HG02610 (cell line): ENCODE data around the gene MTHFD2L.
A peak's percentile ranks its signal among the peaks of the same experiment; 100 is the strongest.
"Not testable (repeated sequence)": the region's sequence is repeated elsewhere in the genome, so short reads cannot be mapped to it uniquely, and the experiment has no call there.

Source experiments
- ATAC-seq: cut with Tn5 transposase; IDR thresholded peaks from one replicate; pipeline ENCODE4 v1.9.1; 2021; ENCODE audit warnings: mild to moderate bottlenecking, moderate library complexity; ENCODE audit not compliant: unreplicated experiment

MTHFD2L gene

GRCh38 chr4:74132188-74132587, 25.7 kb upstream of the MTHFD2L start:
- not testable (repeated sequence) for ATAC-seq

DNA sequence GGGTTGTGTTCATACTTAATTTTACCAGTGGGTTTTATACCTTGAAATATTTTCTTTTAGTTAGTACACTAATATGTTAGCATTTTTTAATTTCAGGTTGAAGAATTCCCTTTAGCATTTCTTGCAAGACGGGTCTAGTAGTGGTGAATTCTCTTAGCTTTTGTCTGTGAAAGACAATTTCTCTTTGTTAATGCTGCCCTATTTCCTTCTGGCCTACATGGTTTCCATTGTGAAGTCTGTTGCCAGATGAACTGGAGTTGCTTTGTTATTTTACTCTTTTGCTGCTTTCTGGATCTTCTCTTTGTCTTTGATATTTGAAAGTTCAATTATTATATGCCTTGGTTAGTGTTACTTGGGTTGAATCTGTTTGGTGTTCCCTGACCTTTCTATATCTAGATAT, 25.0 kb upstream of the MTHFD2L start:
- ATAC-seq, result no peak

- ATAC-seq, result peak; percentile 90
Observed at GRCh38 chr4:74133786-74134499, 24.0 kb upstream of the MTHFD2L start.

DNA sequence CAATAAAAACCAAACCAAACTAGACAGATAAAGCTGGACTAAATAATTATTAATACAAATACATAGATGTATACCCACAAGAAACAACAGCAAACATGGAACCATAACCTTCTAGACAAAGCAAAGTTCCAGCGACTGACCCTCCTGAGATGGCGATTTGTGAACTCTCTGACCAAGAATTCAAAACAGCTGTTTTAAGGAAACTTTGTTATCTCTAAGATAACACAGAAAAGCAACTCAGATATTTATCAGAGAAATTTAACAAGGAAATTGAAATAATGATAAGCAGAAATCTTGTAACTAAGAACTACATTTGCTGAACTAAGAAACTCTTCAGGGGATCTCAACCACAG, 23.4 kb upstream of the MTHFD2L start:
- no peak for ATAC-seq

DNA sequence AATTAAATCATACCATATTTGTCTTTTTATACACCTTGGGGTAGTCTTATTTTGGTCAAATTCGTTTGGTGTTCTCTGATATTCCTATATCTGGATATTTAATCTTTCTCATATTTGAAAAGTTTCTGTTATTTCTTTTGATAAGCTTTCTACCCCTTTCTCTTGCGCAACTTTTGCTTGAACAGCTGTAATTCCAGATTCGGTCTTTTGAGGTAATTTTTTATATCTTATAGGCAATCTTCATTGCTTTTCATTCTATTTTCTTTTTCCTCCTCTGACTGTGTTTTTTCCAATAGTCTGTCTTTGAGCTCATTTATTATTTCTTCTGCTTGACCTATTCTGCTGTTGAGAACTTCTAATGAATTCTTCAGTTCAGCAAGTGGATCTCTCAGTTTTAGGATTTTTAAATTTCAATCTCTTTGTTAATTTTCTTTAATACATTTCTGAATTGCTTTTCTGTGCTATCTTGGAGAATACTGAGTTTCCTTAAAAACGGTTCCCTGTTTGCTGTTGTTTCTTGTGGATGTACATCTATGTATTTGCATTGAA, 11.3 kb upstream of the MTHFD2L start:
- ATAC-seq, result no peak

- no peak for ATAC-seq
Observed at GRCh38 chr4:74148205-74148604, 9.7 kb upstream of the MTHFD2L start.

DNA sequence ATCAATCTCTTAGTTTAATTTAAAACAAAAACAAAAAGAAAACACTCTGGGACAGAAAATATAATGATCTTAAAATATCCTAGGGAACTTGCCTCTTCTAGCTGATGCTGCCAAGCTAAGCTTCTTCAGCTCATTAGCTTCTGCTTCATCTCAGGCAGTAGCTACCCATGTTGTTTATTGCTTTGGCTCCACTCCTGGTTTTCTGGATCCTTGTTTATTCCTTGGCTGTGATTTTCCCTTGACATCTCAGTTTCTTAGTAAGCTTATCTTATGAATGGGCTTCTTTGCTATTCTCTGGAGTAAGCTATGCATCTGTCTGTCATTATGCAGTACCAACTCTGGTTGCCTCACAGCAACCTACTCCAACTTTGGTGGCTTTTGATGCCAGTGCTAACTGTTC, 5.1 kb upstream of the MTHFD2L start:
- no peak for ATAC-seq

- ATAC-seq, result no peak
Observed at GRCh38 chr4:74156521-74156920, 1.4 kb upstream of the MTHFD2L start.

- no peak for ATAC-seq
Observed at GRCh38 chr4:74157154-74157553, 764 bp upstream of the MTHFD2L start.

- no peak for ATAC-seq
Observed at GRCh38 chr4:74158466-74159142, 686 bp downstream of the MTHFD2L start.

- ATAC-seq, result no peak
Observed at GRCh38 chr4:74159143-74159709, 1.3 kb downstream of the MTHFD2L start.

- no peak for ATAC-seq
Observed at GRCh38 chr4:74161666-74162450, 3.9 kb downstream of the MTHFD2L start.

GRCh38 chr4:74166135-74166534, 8.2 kb downstream of the MTHFD2L start:
- ATAC-seq, result no peak

- no peak for ATAC-seq
Observed at GRCh38 chr4:74166818-74167217, 8.9 kb downstream of the MTHFD2L start.

DNA sequence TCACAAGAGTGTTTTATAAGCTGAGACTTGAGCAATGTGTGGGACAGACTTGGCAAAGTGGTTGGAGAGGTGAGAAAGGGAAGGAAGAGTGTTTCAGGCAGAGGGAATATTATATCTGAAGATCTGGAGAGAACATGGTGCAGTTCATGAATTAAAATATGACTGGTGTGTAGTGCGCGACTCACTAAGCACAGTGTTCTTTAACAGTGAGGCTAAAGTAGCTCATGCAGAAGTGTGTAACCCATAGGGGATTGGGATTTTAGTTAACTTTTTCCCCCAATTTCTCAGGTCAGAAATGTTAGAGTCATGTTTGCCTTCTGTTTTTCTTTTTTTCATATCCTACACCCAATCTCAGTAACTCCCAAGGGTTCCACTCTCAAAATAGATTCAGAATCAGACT, 9.7 kb downstream of the MTHFD2L start:
- ATAC-seq, result no peak

GRCh38 chr4:74168841-74169240, 10.9 kb downstream of the MTHFD2L start:
- no peak for ATAC-seq

DNA sequence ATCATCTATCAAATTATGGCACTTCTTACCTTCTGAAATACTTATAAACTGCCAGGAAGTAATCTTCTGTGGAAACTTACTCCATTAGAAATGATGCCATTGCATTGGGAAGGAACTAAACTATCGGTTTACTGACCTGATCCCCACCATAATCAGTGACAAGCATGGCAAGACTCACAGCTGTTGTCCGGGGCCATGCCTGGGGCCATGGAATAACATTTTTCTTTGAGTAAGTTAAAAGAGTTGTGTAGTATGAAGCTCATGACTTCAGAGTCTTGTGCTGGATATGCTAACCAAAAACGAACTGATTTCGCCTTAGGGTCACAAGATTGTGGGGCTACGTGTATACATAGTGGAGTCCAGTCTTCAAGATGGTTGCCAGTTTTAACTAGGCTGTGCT, 15.4 kb downstream of the MTHFD2L start:
- ATAC-seq, result no peak

GRCh38 chr4:74174421-74174820, 16.5 kb downstream of the MTHFD2L start:
- ATAC-seq, result no peak

DNA sequence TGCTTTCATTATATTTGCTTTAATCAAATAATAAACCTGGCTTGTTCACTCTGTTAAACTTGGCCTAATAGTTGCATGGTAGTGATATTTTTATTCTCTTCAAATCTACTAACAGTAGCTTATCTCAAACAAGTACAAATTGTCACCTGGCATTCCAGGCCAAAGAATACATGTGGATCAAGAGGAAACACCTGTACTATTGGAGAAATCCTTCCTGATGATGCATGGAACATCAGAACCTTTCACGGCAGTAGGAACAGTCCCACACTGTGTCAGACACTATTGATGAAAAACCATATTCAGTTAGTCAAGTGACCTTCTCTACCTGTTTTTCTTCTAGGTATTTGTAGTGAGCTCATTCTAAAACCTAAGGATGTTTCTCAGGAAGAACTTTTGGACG, 17.0 kb downstream of the MTHFD2L start:
- no peak for ATAC-seq

DNA sequence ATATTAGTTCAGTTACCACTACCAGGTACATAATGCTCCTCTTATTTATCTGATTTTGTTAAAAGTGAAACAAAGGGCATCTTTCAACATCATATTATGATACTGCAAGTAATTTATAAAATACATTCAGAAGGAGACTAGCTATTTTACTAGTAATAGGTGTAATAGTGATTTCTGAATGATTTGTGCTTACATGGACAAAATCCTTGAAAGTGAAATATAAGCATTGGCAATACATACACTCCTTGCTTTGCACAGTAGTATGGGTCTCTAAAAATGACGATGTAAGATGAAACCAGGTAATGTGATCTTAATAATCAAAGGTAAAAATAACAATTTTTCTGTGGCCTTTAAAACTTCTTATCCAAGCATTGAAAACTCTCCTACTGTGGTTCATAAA, 17.5 kb downstream of the MTHFD2L start:
- ATAC-seq, result no peak

DNA sequence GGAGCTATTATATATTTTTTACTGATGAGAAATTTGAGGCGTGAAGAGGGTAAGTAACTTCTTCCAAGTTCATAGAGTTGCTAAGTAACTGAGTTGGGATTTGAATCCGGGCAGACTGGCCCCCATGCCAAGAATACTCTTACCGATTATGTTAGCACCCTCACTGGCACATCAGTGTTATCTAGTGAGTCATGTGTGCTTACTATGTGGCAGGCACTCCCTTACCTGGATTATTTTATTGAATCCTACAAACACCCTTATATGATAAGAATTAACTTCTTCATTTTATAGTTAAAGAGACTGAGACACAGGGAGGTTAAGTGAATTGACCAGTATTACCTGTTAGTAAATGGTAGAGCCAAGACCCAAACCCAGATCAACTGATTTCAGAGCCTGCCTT, 20.9 kb downstream of the MTHFD2L start:
- no peak for ATAC-seq
